Vagina (tissue), 2 donors: Measurements from ENCODE around the gene RUNDC3A.

Experiments used
- POLR2A ChIP-seq, 2 donors: fragments of 450-650 bp; IDR thresholded peaks; one replicate each; pipeline ENCODE4 v1.6.1; 2017; ENCODE audit warnings: antibody characterized with exemption in 2 of 2, mild to moderate bottlenecking in 2 of 2, moderate library complexity in 2 of 2
- TF ChIP-seq, protein P1 (sequence below), 3 experiments: fragments of 450-650 bp in 2 of 3; fragments of 200-600 bp in 1 of 3; sonication (generic) in 1 of 3; IDR thresholded peaks; one replicate each; pipeline ENCODE4 v1.5.1; 2017 to 2019; ENCODE audit warnings: antibody characterized with exemption in 3 of 3, mild to moderate bottlenecking in 2 of 3, moderate library complexity in 2 of 3

DNA sequence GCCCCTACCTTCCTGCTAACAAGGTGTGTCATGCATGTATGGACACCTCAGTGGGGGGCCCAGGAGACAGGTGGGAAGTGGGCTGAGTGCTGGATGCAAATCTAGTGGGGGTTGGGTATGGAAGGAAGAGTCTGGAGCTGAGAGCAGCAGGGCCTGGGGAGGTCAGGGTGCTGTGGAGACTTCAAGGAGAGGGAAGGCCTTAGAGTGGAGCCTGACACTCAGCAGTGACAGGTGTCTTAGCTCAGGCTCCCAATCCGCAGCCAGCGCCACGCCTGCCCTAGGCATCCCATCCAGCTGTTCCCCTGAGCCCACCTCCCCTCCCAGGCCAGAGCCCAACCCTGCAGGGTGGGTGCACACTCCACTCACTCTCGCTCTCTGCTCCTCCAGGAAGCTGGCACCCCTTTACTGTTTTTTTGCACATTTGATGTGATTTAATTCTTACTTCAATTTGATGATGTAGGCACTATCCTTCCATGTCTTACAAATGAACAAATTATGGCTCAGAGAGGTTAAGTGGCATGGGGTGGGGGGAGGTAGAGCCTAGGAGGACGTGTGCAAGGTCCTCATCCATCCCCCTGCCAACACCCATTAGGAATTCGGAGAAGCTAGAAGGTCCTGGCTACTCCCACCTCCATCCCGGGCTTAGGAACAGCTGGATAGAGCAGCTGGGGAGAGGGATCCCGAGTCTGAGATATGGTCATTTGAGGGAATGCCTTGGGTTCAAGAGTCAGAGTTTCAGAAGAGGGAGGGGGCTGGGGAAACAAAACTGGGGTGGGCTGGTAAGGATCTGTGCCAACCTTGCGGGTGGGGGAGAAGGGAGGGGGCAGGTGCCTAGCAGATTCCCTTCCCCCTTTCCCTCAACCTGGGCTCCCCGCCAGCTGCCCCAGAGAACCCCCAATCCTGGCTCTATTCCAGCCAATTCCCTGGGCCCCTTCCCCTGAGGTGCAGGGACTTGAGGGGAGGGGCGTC lies 53.2 kb downstream of the RUNDC3A start:
- TF ChIP-seq, protein P1, sequence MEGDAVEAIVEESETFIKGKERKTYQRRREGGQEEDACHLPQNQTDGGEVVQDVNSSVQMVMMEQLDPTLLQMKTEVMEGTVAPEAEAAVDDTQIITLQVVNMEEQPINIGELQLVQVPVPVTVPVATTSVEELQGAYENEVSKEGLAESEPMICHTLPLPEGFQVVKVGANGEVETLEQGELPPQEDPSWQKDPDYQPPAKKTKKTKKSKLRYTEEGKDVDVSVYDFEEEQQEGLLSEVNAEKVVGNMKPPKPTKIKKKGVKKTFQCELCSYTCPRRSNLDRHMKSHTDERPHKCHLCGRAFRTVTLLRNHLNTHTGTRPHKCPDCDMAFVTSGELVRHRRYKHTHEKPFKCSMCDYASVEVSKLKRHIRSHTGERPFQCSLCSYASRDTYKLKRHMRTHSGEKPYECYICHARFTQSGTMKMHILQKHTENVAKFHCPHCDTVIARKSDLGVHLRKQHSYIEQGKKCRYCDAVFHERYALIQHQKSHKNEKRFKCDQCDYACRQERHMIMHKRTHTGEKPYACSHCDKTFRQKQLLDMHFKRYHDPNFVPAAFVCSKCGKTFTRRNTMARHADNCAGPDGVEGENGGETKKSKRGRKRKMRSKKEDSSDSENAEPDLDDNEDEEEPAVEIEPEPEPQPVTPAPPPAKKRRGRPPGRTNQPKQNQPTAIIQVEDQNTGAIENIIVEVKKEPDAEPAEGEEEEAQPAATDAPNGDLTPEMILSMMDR (IDR thresholded peaks at IDR 0.05): no peak
- TF ChIP-seq POLR2A (IDR thresholded peaks at IDR 0.05): no peak
